GM12801 (cell line): ENCODE data around the gene USP37.

Source experiments
- TF ChIP-seq, protein P1 (sequence below): IDR thresholded peaks from one replicate; pipeline ENCODE4 v1.5.1; 2011; ENCODE audit warnings: control low read depth; ENCODE audit not compliant: insufficient read length; ENCODE audit errors: extremely low read depth

The USP37 gene

GRCh38 chr2:218418717-218419458 lies 149.3 kb downstream of the USP37 start, which contains the start of gene VIL1:
Gene VIL1, plus strand, starts transcription at chr2:218419123. Its CDS starts 4,656 bp downstream, at chr2:218423779.
- TF ChIP-seq, protein P1, sequence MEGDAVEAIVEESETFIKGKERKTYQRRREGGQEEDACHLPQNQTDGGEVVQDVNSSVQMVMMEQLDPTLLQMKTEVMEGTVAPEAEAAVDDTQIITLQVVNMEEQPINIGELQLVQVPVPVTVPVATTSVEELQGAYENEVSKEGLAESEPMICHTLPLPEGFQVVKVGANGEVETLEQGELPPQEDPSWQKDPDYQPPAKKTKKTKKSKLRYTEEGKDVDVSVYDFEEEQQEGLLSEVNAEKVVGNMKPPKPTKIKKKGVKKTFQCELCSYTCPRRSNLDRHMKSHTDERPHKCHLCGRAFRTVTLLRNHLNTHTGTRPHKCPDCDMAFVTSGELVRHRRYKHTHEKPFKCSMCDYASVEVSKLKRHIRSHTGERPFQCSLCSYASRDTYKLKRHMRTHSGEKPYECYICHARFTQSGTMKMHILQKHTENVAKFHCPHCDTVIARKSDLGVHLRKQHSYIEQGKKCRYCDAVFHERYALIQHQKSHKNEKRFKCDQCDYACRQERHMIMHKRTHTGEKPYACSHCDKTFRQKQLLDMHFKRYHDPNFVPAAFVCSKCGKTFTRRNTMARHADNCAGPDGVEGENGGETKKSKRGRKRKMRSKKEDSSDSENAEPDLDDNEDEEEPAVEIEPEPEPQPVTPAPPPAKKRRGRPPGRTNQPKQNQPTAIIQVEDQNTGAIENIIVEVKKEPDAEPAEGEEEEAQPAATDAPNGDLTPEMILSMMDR: no peak

DNA sequence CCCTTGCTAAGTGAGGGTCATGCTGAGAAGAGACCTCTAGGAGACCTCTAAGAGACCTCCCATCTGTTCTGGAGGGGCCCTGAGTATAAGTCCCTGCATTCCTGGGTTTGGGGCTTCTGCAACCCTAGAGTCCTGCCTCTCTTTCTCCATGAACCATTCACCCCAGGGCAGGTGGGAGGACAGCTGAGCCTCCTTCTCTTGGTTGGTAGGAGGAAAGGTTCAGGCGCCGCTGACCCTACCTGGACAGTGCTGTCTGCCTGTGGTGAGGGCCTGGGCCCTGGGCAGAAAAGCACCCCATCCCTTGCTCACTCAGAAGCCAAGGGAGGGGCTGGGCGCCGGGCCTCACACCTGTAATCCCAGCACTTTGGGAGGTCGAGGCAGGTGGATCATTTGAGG lies 149.8 kb downstream of the USP37 start:
- TF ChIP-seq, protein P1: no peak

DNA sequence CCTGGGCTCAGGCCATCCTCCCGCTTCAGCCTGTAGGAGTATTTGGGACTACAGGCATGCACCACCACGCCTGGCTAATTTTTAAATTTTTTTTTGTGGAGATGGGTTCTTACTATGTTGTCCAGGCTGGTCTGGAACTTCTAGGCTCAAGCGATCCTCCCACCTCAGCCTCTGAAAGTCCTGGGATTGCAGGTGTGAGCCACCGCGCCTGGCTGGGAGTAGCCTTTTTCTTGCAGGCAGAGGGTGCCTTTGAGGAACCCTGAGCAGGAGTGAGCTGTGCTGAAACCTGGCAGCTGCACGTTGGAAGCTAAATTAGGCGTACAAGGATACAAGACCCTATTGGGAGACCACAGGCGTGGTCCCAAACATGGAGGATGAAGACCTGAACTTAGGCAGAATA lies 160.4 kb downstream of the USP37 start:
- TF ChIP-seq, protein P1: no peak

- TF ChIP-seq, protein P1: no peak
Measured at GRCh38 chr2:218406949-218407618, 161.1 kb downstream of the USP37 start.

DNA sequence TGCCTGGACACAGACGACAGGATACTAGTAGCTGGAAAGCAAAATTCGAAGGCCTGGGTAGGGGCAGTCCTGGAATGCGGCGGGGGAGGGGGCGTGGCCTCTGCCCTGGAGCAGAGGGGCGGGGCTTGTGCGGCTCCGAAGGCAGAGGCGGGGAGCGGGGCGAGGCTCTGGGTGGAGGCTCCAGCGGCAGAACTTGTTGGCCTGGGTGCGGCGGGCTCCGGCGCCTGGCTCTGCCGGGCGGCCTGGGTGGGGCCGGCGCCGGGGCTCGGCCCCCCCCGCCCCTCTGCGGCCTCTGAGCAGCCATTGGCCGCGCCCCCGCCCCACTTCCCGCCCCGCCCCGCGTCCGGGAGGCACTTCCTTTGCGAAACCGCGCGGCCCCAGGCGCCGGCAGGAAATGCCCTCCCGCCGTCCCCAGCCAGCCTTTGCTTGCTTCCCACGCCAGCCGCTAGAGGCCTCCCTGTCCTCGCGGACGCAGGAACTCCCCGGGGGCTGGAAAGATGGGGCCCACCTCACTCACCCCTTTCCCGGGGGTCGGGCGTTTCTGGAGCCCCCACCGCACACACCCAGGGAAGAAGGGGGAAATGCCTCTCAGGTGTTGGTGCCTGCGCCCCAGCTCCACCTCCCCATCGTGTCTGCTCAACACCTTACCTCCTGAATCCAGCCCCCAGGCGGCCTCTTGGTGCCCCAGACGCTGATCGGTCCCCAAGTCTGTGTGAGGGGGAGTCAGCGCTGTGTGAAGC lies 161.8 kb downstream of the USP37 start:
- TF ChIP-seq, protein P1: no peak

DNA sequence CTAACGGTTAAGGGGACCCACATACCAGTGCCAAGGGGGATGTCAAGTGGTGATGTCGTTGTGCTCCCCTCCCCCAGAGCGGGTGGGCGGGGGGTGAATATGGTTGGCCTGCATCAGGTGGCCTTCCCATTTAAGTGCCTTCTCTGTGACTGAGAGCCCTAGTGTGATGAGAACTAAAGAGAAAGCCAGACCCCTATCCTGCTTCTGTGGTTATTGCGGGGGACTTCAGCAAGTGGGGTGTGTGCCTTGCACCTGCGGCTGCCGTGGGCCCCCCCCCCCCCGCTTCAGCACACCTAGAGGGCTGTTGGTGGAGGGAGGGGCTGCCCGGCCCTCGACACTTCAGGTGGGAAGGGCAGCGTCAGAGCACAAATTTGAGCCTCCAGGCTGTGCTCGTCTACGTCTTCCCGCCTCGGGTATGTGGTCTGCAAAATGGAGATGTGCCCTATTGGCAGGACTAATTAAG lies 162.4 kb downstream of the USP37 start:
- TF ChIP-seq, protein P1: no peak
